ENCODE results near the gene MUC4.

DNA sequence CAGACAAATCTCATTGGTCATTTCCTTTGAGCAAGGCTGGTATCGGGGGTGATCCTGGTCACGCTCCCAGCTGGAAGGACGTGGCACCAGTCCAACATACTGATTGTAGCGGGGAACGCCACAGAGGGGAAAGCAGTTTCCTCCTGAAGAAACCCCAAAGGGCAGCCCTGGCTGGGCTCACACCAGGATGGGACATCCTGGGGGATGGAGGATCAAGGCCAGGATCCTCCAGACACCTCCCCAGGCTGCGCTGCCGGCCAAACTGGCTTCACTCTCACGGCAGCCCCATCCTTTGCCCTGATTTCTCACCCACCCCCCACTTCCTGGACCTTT lies 54.3 kb downstream of the MUC4 start:
- TF ChIP-seq, protein P1, sequence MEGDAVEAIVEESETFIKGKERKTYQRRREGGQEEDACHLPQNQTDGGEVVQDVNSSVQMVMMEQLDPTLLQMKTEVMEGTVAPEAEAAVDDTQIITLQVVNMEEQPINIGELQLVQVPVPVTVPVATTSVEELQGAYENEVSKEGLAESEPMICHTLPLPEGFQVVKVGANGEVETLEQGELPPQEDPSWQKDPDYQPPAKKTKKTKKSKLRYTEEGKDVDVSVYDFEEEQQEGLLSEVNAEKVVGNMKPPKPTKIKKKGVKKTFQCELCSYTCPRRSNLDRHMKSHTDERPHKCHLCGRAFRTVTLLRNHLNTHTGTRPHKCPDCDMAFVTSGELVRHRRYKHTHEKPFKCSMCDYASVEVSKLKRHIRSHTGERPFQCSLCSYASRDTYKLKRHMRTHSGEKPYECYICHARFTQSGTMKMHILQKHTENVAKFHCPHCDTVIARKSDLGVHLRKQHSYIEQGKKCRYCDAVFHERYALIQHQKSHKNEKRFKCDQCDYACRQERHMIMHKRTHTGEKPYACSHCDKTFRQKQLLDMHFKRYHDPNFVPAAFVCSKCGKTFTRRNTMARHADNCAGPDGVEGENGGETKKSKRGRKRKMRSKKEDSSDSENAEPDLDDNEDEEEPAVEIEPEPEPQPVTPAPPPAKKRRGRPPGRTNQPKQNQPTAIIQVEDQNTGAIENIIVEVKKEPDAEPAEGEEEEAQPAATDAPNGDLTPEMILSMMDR (IDR thresholded peaks at IDR 0.05), result no peak
- no peak for TF ChIP-seq POLR2A (IDR thresholded peaks at IDR 0.05)

Measured in Peyer's patch (tissue), 4 donors.